Astrocyte of the spinal cord (primary cell): ENCODE measurements around the gene VWA7.
A peak's percentile ranks its signal among the peaks of the same experiment; 100 is the strongest.

Experiments
- DNase-seq: peaks from one replicate; pipeline ENCODE4 v3.0.0; 2011; ENCODE audit warnings: low read depth, low spot score
- H3K4me3 ChIP-seq: 2 replicates; pipeline ENCODE4 v1.5.1; 2011; ENCODE audit warnings: low read depth, mild to moderate bottlenecking, low read length, moderate library complexity
- CTCF ChIP-seq: IDR thresholded peaks from 2 replicates; pipeline ENCODE4 v1.5.1; 2012; ENCODE audit warnings: low read depth, mild to moderate bottlenecking, low read length, inconsistent platforms
- in situ Hi-C: cut with HindIII; loops from 2 replicates; pipeline ENCODE4 v1.10.0; 2017; ENCODE audit warnings: low sequenced_read_pairs

The VWA7 gene

GRCh38 chr6:31791324-31792089, 14.4 kb upstream of the VWA7 start:
- in situ Hi-C loops, result no loop called here
- DNase-seq, result peak; percentile 37
- TF ChIP-seq CTCF, result peak; percentile 75
- no peak overlapping the region for H3K4me3 ChIP-seq

- no peak overlapping the region for H3K4me3 ChIP-seq
- no peak for TF ChIP-seq CTCF
- DNase-seq, result no peak
- in situ Hi-C loops, result no loop called here
These were observed 8.3 kb upstream of the VWA7 start for GRCh38 chr6:31785475-31785874.

GRCh38 chr6:31784098-31784925, 7.2 kb upstream of the VWA7 start:
- no peak overlapping the region for H3K4me3 ChIP-seq
- no peak for TF ChIP-seq CTCF
- in situ Hi-C loops, result no loop called here
- DNase-seq, result no peak

GRCh38 chr6:31782126-31782855, 5.2 kb upstream of the VWA7 start:
- no peak for TF ChIP-seq CTCF
- DNase-seq, result no peak
- in situ Hi-C loops, result no loop called here
- no peak overlapping the region for H3K4me3 ChIP-seq

- in situ Hi-C loops, result no loop called here
- DNase-seq, result no peak
- no peak for TF ChIP-seq CTCF
These were observed 4.4 kb upstream of the VWA7 start for GRCh38 chr6:31781244-31782125.

More at GRCh38 chr6:31781244-31782125, 4.4 kb upstream of the VWA7 start:
- H3K4me3 ChIP-seq, result no peak overlapping the region
